ENCODE data around the gene ABCA5.

The ABCA5 gene

GRCh38 chr17:69254187-69254586, 72.7 kb downstream of the ABCA5 start:
- no peak for DNase-seq (ENCODE audit: low spot score)

- DNase-seq (ENCODE audit: low spot score), result no peak
Observed at GRCh38 chr17:69250641-69251040, 76.3 kb downstream of the ABCA5 start.

GRCh38 chr17:69246726-69247375, 80.1 kb downstream of the ABCA5 start:
- peak; percentile 37 for DNase-seq (ENCODE audit: low spot score)

DNA sequence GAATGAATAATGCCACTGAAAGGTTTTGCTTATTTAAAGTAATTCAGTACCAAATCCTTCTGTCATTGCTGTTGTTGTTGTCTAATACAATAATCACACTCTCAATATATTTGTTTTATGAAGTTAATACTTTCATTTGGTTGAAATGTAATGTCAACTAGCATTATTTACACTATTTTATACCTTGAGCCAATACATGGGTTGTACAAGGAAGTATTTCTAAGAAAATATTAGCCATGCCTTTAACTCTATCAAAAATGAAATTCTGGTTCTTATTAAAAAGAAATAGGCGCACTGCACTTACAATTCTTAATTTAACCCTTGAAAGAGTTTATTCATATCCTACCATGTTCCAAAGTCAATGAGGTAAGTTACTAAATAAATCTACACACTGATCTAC, 80.7 kb downstream of the ABCA5 start:
- no peak for DNase-seq (ENCODE audit: low spot score)

DNA sequence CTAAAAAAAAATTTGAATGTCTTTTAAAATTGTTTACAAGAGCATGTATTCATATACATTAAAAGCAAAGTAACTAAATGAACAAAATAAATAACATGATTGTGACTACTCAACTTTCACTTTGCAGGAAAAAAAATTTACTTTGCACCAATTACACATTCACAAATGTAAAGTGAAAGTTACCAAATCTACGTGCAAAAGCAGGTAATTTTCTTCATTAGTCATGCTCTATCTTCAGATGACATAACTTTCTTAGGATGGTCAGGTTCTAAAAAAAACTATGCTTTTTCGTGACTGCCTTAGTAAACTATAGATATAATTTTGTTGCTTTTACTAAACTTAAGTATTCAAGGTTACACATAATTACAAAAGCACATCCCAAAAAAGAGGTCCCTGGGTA, 81.3 kb downstream of the ABCA5 start:
- DNase-seq (ENCODE audit: low spot score), result no peak

DNA sequence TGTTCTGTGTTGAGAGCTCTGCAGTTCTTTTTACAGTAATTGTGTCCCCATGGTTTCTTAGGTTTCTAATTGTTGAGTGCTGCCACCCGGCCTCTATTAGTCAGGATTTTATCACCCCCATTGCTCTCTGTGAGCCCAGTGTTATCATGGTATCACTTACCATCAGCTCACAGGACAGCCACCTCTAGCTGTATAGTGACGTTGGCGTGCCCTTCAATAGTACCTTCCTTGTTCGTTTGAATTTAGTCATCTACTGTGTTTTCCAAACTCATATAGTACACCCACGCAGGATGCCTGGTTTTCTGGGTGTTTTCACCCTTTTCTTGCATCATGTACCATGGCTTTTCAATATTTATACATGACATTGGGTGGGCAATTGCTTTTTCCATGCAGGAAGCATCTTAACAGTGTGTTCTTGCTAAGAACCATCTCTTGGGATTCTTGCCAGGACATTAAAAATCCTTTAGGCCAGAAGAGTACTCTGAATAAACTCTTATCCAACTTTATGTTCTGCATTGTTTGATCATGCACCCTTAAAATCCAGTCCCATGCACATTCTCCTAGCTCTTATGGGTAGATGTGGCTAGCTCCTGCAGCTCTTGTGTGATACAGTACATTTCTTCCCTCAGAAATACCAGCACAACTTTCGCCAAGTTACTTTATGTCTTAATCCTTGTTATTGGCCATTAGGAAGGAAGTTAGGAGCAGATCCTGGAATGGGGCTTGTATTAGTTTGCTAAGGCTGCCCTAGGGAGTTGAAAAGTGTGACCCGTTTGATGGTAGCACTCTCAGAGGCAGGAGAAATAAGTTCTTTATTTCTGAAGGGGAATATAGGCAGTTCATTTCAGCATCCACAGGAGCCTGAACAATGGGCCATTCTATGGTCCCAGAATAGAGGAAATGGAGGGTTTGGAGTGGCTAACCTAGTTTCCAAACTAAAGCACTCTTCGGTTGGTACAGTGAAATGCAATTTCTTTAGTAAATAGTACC, 87.0 kb downstream of the ABCA5 start:
- DNase-seq (ENCODE audit: low spot score), result no peak

DNA sequence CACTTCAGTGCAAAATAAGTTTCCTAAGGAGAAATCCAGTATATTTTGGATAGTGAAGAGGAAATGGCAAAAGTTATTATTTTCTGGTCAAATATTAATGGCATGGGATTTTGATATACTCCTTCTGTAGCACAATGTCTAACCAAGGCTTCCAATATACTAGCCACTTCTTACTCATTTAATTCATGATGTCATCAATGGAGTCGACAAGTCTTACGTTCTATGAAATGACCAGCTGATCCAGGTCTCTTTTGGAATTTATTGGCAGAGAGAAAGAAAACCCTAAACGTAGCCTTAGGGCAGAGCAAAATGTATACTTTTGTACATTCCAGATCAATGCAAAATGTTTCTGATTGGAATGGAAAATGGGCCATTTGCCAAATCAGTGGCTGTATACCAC, 90.0 kb downstream of the ABCA5 start:
- DNase-seq (ENCODE audit: low spot score), result no peak

DNA sequence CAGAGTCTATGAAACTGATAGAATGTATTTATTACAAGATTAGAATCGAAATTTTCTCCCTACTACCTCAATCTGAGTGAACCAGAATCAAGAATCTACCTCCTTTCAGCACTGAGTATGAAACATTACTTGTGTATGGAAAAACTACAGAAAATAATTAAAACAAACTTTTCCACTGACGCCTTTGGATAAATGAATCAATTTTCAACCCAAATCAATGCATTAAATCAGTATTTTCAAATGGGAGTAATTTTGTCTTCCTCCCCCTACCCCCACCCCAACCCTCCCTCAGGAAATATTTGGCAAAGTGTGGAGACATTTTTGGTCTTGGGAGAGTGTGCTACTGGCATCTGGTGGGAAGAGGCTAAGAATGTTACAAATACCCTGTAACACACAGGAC, 90.5 kb downstream of the ABCA5 start:
- no peak for DNase-seq (ENCODE audit: low spot score)

DNA sequence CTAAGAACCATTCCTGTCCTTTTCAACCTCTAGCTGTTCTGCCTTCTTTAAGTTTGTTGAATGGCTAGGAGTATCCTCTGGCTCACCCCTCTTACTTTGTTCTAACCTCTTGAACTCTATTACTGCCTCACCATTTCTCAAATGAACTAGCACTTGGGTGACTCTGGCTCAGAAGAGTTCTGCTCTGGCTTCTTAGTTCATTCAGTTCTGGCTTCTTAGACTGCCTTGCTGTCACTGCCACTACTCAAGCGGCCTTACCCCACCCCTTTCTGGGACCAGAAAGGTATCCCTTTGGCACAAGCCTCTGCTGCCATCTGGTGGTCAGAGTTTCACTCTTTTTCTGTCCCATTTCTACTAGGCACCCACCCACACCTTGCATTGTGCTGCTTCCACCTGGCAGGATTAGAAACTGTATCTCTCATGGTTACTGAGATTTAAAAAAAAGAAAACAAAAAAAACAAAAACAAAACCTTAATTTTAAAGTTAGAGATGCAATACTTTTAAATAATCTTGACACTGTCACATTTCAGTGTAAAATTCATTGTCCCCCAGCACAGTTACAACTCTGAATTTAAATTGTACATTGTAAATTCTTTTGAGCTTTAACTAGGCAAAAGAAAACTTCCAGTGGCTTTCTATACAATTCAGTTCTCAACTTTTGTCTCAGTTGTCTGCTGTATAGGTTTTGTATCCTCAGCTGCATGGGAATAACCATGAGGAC, 91.4 kb downstream of the ABCA5 start:
- DNase-seq (ENCODE audit: low spot score), result peak; percentile 73

GRCh38 chr17:69232650-69233049, 94.3 kb downstream of the ABCA5 start:
- no peak for DNase-seq (ENCODE audit: low spot score)

DNA sequence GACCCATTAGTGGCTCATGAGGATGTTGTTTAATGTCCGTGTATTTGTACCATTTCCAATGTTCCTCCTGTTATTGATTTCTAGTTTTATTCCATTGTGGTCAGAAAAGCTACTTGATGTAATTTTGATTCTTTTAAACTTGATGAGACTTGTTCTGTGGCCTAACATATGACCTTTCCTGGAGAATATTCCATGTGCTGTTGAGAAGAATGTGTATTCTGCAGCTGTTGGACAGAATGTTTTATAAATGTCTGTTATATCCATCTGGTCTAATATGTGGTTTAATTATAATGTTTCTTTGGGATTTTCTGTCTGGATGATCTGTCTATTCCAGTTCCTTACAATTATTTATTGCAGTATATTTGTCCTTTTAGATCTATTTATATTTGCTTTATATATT, 95.4 kb downstream of the ABCA5 start:
- DNase-seq (ENCODE audit: low spot score), result no peak

DNA sequence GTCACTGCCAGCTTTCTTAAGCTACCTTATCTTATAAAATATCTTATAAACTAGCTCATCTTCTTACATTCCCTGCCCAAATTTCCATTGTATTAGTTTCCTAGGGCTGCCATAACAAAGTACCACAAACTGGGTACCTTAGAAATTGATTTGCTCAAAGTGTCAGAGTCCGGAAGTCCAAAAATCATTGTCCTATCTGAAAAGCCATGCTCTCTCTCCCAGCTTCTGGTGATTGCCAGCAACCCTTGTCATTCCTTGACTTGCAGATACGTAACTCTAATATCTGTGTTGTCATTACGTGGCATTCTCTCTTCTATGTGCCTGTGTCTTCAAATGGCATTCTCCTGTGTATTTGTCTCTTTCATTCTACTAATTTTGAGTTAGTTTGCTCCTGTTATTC, 96.0 kb downstream of the ABCA5 start:
- DNase-seq (ENCODE audit: low spot score), result no peak

DNA sequence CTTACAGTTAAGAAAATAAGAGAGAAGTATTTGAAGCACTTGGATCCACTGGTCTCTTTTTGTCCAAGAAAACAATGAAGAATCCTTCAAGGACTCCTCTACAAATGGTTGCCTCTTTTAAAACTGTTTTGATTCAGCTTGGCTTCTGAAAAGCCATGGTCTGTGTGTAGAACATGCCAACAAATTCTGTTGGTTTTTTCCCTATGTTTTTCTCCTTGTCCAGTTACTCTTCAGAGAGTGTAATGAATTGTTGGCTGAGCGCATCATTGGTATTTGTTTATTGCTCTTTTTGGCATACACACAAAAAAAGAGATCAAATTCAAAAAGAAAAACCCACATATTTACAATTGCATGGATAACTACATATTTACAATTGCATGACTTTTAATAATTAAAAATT, 98.4 kb downstream of the ABCA5 start, which contains the start of gene ABCA10:
ABCA10 (minus strand) TSS at position 249 of the 400 bp plus-strand sequence. CDS start 3,466 bp downstream, outside the sequence.
- no peak for DNase-seq (ENCODE audit: low spot score)

DNA sequence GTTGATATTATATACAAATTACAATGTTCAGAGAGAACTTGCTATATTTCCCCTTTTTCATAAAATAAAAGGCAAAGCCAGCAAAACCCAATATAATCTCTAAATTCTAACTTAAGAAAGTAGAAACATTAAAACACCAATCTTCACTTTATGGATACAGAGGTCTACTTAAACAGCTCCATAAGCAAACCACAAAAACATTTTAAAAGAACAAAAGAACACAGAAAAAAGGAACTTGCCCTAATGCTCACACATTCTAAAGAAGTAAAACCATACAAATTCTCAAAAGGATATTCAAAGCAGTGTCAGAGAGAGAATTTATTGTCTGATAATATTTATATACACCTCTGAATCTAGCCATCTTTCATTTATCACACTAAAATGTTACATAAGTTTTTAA, 98.9 kb downstream of the ABCA5 start:
- DNase-seq (ENCODE audit: low spot score), result no peak

- no peak for DNase-seq (ENCODE audit: low spot score)
Observed at GRCh38 chr17:69227541-69227940, 99.4 kb downstream of the ABCA5 start.

GRCh38 chr17:69223809-69224208, 103.1 kb downstream of the ABCA5 start:
- no peak for DNase-seq (ENCODE audit: low spot score)

GRCh38 chr17:69222707-69223258, 104.2 kb downstream of the ABCA5 start:
- DNase-seq (ENCODE audit: low spot score), result no peak

GRCh38 chr17:69220098-69220497, 106.8 kb downstream of the ABCA5 start:
- no peak for DNase-seq (ENCODE audit: low spot score)

DNA sequence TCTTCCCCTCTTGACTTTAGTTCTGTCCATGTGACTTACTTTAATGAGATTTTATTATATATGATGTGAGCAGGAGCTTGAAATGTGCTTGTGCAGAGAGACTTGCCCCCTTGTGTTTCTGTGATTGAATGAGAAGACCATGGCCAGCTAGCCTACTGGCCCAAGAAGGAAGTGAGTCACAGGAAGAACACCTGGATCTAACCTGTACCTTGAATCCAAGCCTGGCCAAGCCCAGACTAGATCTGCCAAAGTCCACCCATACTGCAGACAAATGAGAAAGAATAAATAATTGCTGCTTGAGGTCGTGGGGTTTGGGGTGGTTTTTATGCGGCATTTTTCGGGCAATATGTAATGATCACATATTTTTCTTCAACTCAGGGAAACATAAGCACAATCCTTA, 107.9 kb downstream of the ABCA5 start:
- DNase-seq (ENCODE audit: low spot score), result no peak

DNA sequence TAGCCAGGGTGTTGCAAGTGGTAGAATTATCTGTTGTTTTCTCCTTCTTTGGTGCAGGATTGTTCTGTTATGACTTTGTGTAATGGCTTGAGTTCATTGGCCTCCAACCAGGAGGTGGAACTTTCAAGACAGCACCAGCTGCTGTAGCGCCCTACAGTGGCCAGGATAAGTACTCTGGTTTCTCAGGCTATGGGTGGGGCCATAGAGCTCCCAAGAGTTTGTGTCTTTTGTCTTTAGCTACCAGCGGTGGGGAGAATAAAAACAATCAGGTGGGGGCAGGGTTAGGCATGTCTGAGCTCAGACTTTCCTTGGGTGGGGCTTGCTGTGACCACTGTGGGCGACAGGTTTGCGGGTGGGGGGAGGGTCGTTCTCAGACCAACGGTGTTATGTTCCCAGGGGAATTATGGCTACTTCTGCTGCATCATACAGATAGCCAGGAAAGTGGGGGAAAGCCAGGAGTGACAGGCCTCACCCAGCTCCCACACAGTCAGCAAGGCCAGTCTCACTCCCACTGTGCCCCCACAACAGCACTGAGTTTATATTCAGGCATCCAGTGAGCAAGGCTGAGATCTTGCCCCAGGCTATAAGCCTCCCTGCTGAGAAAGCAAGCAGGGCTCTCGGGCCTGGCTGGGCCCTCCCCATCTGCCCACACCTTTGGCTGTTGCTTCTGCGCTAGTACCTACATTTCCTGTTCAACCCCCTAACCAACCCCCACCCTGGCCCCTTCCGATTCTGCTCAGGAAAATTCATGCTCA, 113.7 kb downstream of the ABCA5 start:
- no peak for DNase-seq (ENCODE audit: low spot score)

DNA sequence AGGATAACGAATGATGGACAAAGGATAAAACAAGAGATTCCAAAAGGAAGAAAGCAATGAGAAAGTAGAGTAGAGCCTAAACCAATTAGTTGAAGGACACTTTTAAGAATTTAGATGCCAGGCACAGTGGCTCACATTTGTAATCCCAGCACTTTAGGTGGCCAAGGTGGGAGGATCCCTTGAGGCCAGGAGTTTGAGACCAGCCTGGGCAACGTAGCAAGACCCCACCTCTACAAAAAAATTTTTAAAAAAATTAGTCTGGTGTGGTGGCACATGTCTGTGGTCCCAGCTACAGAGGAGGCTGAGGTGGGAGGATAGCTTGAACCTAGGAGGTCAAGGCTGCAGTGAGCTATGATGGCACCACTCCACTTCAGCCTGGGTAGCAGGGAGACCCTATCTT, 118.3 kb downstream of the ABCA5 start:
- no peak for DNase-seq (ENCODE audit: low spot score)

GRCh38 chr17:69207151-69207550, 119.8 kb downstream of the ABCA5 start:
- no peak for DNase-seq (ENCODE audit: low spot score)
